ENCODE data around the gene CHP1. TPM values are rescaled to one million over a fixed set of nuclear protein-coding genes. Genes with fewer than 3 reads are reported as not detected.
"Not testable (repeated sequence)": the region's sequence is repeated elsewhere in the genome, so short reads cannot be mapped to it uniquely, and the experiment has no call there.

CHP1 gene
- total and polyA plus RNA-seq, 12 donors: 22.5 to 133 (median 113) TPM

- WGBS, 2 donors: 74 to 76% methylated on average over 5 of the region's 5 CpGs
- intact Hi-C loops (cut with DNase I): loop anchor here in 1 of 10 donors (10.0 kb wide), 1 partner anchor 123 kb away; the partner anchor contains the start of gene INO80
- Histone ChIP-seq H3K4me3 (no peak overlapping the region), H3K27me3 (no peaks in the 10 kb centered on the region), H3K27ac (no peak overlapping the region), H3K4me1 (peaks cover 0 to 32% (median 19%) of the 10 kb centered on the region in 9 donors), H3K9me3 (no peaks in the 10 kb centered on the region), H3K36me3 (peaks cover 0 to 10% (median 0%) of the 10 kb centered on the region in 9 donors)
- ATAC-seq (no peak), DNase-seq (no peak)
- no peak for TF ChIP-seq CTCF (IDR thresholded peaks at IDR 0.05)
Measured at GRCh38 chr15:41238100-41238499, 7.0 kb downstream of the CHP1 start.

GRCh38 chr15:41241221-41241964 is 10.3 kb downstream of the CHP1 start:
- ATAC-seq: peak in 6 of 8 donors; percentile 68 to 90 (median 76)
- Histone ChIP-seq H3K27me3 (no peaks in the 10 kb centered on the region), H3K27ac (peak overlapping the region in 1 of 10 donors; percentile 3), H3K4me1 (peaks cover 0 to 20% (median 12%) of the 10 kb centered on the region in 9 donors), H3K36me3 (peaks cover 0 to 39% (median 10%) of the 10 kb centered on the region in 9 donors), H3K4me3 (no peak overlapping the region), H3K9me3 (no peaks in the 10 kb centered on the region)
- intact Hi-C loops (cut with DNase I): no loop called here
- TF ChIP-seq CTCF (IDR thresholded peaks at IDR 0.05): no peak
- peak in 1 of 2 donors; percentile 66 for DNase-seq
- 35 to 48% methylated on average over 6 of the region's 6 CpGs for WGBS, 2 donors

- H3K9me3 ChIP-seq; H3K4me3 ChIP-seq; DNase-seq; ATAC-seq; intact Hi-C loops (cut with DNase I); H3K4me1 ChIP-seq; H3K27me3 ChIP-seq: not testable (repeated sequence)
- WGBS, 2 donors: 83 to 90% methylated on average over 8 of the region's 8 CpGs
- peaks cover 0 to 78% (median 0%) of the 10 kb centered on the region in 9 donors for H3K36me3 ChIP-seq
- H3K27ac ChIP-seq: peak overlapping the region in 4 of 10 donors; percentile 53 to 77 (median 64)
Measured at GRCh38 chr15:41250745-41251144, 19.7 kb downstream of the CHP1 start.

GRCh38 chr15:41251411-41251810 is 20.3 kb downstream of the CHP1 start:
- ATAC-seq: no peak
- intact Hi-C loops (cut with DNase I): no loop called here
- H3K4me3 ChIP-seq: no peak overlapping the region
- WGBS, 2 donors: 95 to 98% methylated on average over 5 of the region's 5 CpGs
- H3K4me1 ChIP-seq: peaks cover 0 to 13% (median 2%) of the 10 kb centered on the region in 9 donors
- peaks cover 0 to 75% (median 0%) of the 10 kb centered on the region in 9 donors for H3K36me3 ChIP-seq
- H3K27me3 ChIP-seq: no peaks in the 10 kb centered on the region
- H3K9me3 ChIP-seq: no peaks in the 10 kb centered on the region
- no peak for TF ChIP-seq CTCF (IDR thresholded peaks at IDR 0.05)
- no peak for DNase-seq
- peak overlapping the region in 1 of 10 donors; percentile 77 for H3K27ac ChIP-seq

- no peak for ATAC-seq
- peaks cover 0 to 84% (median 0%) of the 10 kb centered on the region in 9 donors for H3K36me3 ChIP-seq
- DNase-seq: no peak
- H3K27ac ChIP-seq: no peak overlapping the region
- no peak for TF ChIP-seq CTCF (IDR thresholded peaks at IDR 0.05)
- H3K4me1 ChIP-seq: peaks cover 0 to 31% (median 13%) of the 10 kb centered on the region in 9 donors
- intact Hi-C loops (cut with DNase I): no loop called here
- H3K27me3 ChIP-seq: no peaks in the 10 kb centered on the region
- H3K4me3 ChIP-seq: no peak overlapping the region
- WGBS, 2 donors: 89 to 96% methylated on average over 4 of the region's 4 CpGs
- no peaks in the 10 kb centered on the region for H3K9me3 ChIP-seq
Measured at GRCh38 chr15:41254560-41254959, 23.5 kb downstream of the CHP1 start.

Data from heart right ventricle (tissue), 16 donors.